Measurements from ENCODE around the gene MDM4. TPM values are rescaled to one million over a fixed set of nuclear protein-coding genes. Genes with fewer than 3 reads are reported as not detected.

The MDM4 gene
- total RNA-seq (2022) (56.5 and 58.9 TPM in 2 replicates), Bru-seq, nascent RNA (percentile 90 among the genes with signal in this experiment), BruChase-seq, experiment 1, labeled RNA remaining after a 2-hour chase (percentile 94 among the genes with signal in this experiment), BruChase-seq, experiment 2, labeled RNA remaining after a 6-hour chase (percentile 92 among the genes with signal in this experiment)
- long read RNA-seq, partial matches to known transcripts = 0 of 5 reads
- long read RNA-seq, other reads (novel, unspliced or antisense) = 5 of 5 reads

DNA sequence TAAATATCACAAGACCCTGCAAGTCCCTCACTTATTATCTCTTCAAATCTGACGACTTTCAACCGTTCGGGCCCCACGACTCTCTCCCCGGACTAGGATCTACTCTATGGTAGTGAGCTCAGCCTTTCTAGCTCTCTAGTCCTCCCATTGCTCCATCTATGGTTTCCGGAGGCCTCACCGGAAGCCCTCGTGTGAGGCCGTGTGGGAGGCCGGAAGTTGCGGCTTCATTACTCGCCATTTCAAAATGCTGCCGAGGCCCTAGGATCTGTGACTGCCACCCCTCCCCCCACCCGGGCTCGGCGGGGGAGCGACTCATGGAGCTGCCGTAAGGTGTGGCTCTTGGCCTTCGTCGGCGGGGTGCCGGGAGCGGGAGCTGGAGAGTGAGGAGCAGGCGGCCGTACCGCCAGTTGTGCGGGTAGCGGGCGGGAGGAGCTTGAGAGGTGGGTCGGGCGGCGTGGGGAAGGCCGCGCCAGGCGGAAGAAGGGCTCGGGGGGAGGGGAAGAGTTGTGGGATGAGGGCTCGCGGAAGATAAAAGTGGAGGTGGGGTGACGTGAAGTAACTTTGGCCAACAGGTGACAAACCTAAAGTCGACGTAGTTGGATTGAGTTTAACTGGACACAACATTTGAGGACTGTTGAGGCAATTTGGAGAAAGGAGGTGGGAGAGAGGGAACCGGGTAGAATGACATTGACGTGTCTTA, at the start of gene MDM4:
Gene MDM4, plus strand, starts transcription at position 227 of the 700 bp plus-strand sequence. CDS start 9,113 bp downstream, outside the sequence.
- no peak within 1 kb of the TSS for H3K4me3 Mint-ChIP-seq (ENCODE audit: unreplicated experiment)
- no peaks in the 10 kb centered on the region for H3K9me3 Mint-ChIP-seq (ENCODE audit: unreplicated experiment)
- no peaks in the 10 kb centered on the region for H3K36me3 ChIP-seq (ENCODE audit: control insufficient read depth, insufficient read depth, low read length)
- H3K4me3 ChIP-seq (ENCODE audit: low read depth, low read length) = peak within 1 kb of the TSS; percentile 49
- peak; percentile 95 to 96 for DNase-seq
- ChIA-PET POLR2A (interaction anchor here (0.5 to 1.8 kb wide), 12 partner anchors 9 to 1628 kb away, joined by 3 to 63 read pairs (median 3); partner anchors contain the start of gene PIK3C2B), CTCF (interaction anchor here (0.6 to 1.7 kb wide), 9 partner anchors 9 to 345 kb away, joined by 3 to 22 read pairs (median 5); partner anchors contain the start of gene PIK3C2B)
- H3K27ac Mint-ChIP-seq (ENCODE audit: unreplicated experiment) = no peak within 1 kb of the TSS
- BruUV-seq (replicated peaks) = no TSS peak
- peaks cover 6% of the 10 kb centered on the region for H3K36me3 Mint-ChIP-seq (ENCODE audit: insufficient read depth, unreplicated experiment)
- no peaks in the 10 kb centered on the region for H3K27me3 Mint-ChIP-seq (ENCODE audit: insufficient read depth, unreplicated experiment)
- H3K4me1 Mint-ChIP-seq (ENCODE audit: low read depth, unreplicated experiment) = peaks cover 7% of the 10 kb centered on the region
- no peaks in the 10 kb centered on the region for H3K9me3 ChIP-seq
- intact Hi-C loops (cut with micrococcal nuclease; ENCODE audit: unreplicated experiment) = loop anchor here (1.0 kb wide), 1 partner anchor 9 kb away; no protein-coding TSS in a partner anchor
- no peaks in the 10 kb centered on the region for H3K27me3 ChIP-seq (replicated peaks; ENCODE audit: control insufficient read depth, insufficient read depth, low read length)
- TF ChIP-seq CTCF (IDR thresholded peaks at IDR 0.05; ENCODE audit: insufficient read depth in 1 of 2, low read depth in 1 of 2, low read length in 1 of 2, severe bottlenecking in 1 of 2, unreplicated experiment in 1 of 2) = no peak
- H3K4me1 ChIP-seq = no peaks in the 10 kb centered on the region

DNA sequence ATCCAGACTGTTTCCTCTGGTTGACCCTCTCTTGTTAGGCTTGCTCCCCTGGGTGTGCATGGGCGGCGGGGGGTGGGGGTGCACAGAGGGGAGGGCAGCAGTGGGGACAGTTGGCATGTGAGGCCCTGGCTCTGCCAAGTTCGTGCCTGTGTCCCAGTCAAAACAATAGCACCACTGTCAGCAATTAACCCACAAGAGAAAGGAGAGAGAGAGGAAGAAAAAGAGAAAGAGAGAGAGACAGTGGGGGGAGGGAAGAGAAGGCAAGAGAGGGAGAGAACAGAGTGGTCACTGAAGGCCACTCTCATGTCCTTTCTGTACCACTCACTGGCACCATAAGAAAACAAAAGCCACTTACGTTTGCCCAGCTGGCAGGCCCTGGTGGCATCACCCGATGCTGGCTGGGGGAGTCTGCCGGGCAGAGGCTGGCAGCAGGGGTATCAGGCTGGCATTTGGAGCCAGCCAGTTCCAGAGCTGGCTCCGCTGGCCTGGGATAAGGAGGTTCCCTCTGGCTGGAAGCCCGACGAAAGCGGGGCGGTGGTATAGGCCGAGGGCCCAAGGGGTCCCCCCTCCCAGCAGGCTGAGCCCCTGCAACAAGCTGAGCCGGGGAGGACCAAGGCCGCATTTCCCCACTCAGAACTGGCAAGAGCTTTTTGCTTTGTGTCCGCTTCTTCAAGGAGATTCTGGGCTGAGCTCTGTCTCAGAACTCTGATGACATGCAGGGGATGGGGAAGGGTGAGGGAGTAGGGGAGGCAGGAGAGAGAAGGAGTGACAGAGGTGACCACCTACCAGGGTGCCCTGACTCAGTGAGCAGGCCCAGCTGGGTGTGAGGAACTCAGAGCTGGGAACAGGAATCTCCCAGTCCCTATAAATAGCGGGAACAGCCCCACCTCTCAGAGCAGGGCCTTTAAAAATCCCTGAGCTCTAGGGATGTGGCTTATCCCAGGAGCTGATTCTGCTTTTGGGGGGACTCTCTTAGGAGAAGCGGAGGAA, 49.5 kb upstream of the MDM4 start:
- Histone ChIP-seq H3K4me3 (ENCODE audit: low read depth, low read length) (no peak overlapping the region), H3K36me3 (ENCODE audit: control insufficient read depth, insufficient read depth, low read length) (peaks cover 2% of the 10 kb centered on the region; the same call in 1 of the 2 replicates), H3K9me3 (no peaks in the 10 kb centered on the region), H3K27me3 (replicated peaks; ENCODE audit: control insufficient read depth, insufficient read depth, low read length) (no peaks in the 10 kb centered on the region), H3K4me1 (no peaks in the 10 kb centered on the region)
- no peak for TF ChIP-seq CTCF (IDR thresholded peaks at IDR 0.05; ENCODE audit: insufficient read depth in 1 of 2, low read depth in 1 of 2, low read length in 1 of 2, severe bottlenecking in 1 of 2, unreplicated experiment in 1 of 2)
- POLR2A ChIA-PET = no interaction called here
- CTCF ChIA-PET = interaction anchor here (0.6 kb wide), 1 partner anchor 21 kb away, joined by 3 read pairs; no protein-coding TSS in a partner anchor
- no peaks in the 10 kb centered on the region for H3K27me3 Mint-ChIP-seq (ENCODE audit: insufficient read depth, unreplicated experiment)
- H3K36me3 Mint-ChIP-seq (ENCODE audit: insufficient read depth, unreplicated experiment) = no peaks in the 10 kb centered on the region
- no peaks in the 10 kb centered on the region for H3K4me1 Mint-ChIP-seq (ENCODE audit: low read depth, unreplicated experiment)
- DNase-seq = no peak
- no peak overlapping the region for H3K4me3 Mint-ChIP-seq (ENCODE audit: unreplicated experiment)
- intact Hi-C loops (cut with micrococcal nuclease; ENCODE audit: unreplicated experiment) = no loop called here
- BruUV-seq (replicated peaks) = no TSS peak
- no peak overlapping the region for H3K27ac Mint-ChIP-seq (ENCODE audit: unreplicated experiment)
- no peaks in the 10 kb centered on the region for H3K9me3 Mint-ChIP-seq (ENCODE audit: unreplicated experiment)

DNA sequence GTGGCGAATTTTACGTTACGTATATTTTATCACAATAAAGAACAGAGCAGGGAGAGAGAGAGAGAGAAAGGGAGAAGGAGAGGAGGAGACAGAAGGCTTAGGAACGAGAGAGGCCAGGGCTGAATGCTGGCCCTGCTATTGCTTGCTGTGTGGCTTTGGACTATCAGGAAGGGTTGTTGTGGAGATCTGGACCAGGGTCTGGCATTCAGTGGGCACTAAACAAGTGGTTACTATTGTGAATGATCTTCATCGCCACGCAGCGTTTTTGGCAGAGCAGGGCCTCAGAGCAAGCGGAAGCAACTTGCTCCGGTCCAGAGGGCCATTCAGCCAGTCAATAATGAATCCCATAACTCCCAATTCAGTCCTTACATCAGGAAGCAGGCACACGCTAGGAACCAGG, 48.0 kb upstream of the MDM4 start:
- Histone ChIP-seq H3K27me3 (replicated peaks; ENCODE audit: control insufficient read depth, insufficient read depth, low read length) (no peaks in the 10 kb centered on the region), H3K36me3 (ENCODE audit: control insufficient read depth, insufficient read depth, low read length) (peaks cover 2% of the 10 kb centered on the region; the same call in 1 of the 2 replicates), H3K9me3 (no peaks in the 10 kb centered on the region), H3K4me3 (ENCODE audit: low read depth, low read length) (no peak overlapping the region), H3K4me1 (no peaks in the 10 kb centered on the region)
- H3K4me3 Mint-ChIP-seq (ENCODE audit: unreplicated experiment) = no peak overlapping the region
- no peaks in the 10 kb centered on the region for H3K27me3 Mint-ChIP-seq (ENCODE audit: insufficient read depth, unreplicated experiment)
- TF ChIP-seq CTCF (IDR thresholded peaks at IDR 0.05; ENCODE audit: insufficient read depth in 1 of 2, low read depth in 1 of 2, low read length in 1 of 2, severe bottlenecking in 1 of 2, unreplicated experiment in 1 of 2) = no peak
- intact Hi-C loops (cut with micrococcal nuclease; ENCODE audit: unreplicated experiment) = no loop called here
- DNase-seq = no peak
- CTCF ChIA-PET = no interaction called here
- no peaks in the 10 kb centered on the region for H3K9me3 Mint-ChIP-seq (ENCODE audit: unreplicated experiment)
- POLR2A ChIA-PET = no interaction called here
- H3K36me3 Mint-ChIP-seq (ENCODE audit: insufficient read depth, unreplicated experiment) = no peaks in the 10 kb centered on the region
- H3K4me1 Mint-ChIP-seq (ENCODE audit: low read depth, unreplicated experiment) = no peaks in the 10 kb centered on the region
- no TSS peak for BruUV-seq (replicated peaks)
- H3K27ac Mint-ChIP-seq (ENCODE audit: unreplicated experiment) = no peak overlapping the region
